ENCODE data around the gene MTFR1L. TPM values are rescaled to one million over a fixed set of nuclear protein-coding genes. Genes with fewer than 3 reads are reported as not detected.

Gene MTFR1L
- total RNA-seq, 5 donors from 2014 or later (not counting 1 experiment from before 2014, with no cell fraction given), result 39.6 to 48.1 (median 41.6) TPM

GRCh38 chr1:25881266-25881665, 61.5 kb downstream of the MTFR1L start:
- Mint-ChIP-seq H3K9me3 (no peaks in the 10 kb centered on the region), H3K36me3 (no peaks in the 10 kb centered on the region), H3K27ac (no peak overlapping the region), H3K27me3 (no peaks in the 10 kb centered on the region), H3K4me3 (no peak overlapping the region), H3K4me1 (peaks cover 0 to 7% (median 0%) of the 10 kb centered on the region in 3 donors)
- no peak overlapping the region for H3K4me3 ChIP-seq (ENCODE audit: control insufficient read depth in 1 of 2, extremely low read depth in 1 of 2, low read length in 1 of 2)
- DNase-seq, result no peak
- CTCF ChIA-PET, result no interaction called here
- H3K27ac ChIP-seq (ENCODE audit: low read length), result no peak overlapping the region
- no peaks in the 10 kb centered on the region for H3K9me3 ChIP-seq
- H3K36me3 ChIP-seq (ENCODE audit: control insufficient read depth in 2 of 2, extremely low read depth in 1 of 2, insufficient read depth in 1 of 2, low read length in 1 of 2), result no peaks in the 10 kb centered on the region
- no peaks in the 10 kb centered on the region for H3K27me3 ChIP-seq (replicated peaks in 1 of 2; ENCODE audit: control insufficient read depth in 2 of 2, extremely low read depth in 1 of 2, insufficient read depth in 2 of 2, low read length in 1 of 2)
- no peaks in the 10 kb centered on the region for H3K4me1 ChIP-seq (ENCODE audit: control insufficient read depth in 1 of 2, extremely low read depth in 1 of 2, insufficient read depth in 2 of 2, low read length in 2 of 2)
- ATAC-seq (replicated peaks in 1 of 4), result no peak
- 92% methylated on average over 9 of the region's 11 CpGs for WGBS (ENCODE audit: insufficient coverage)
- POLR2A ChIA-PET, result no interaction called here

Other genes with a start within 250 kb of the MTFR1L start
- gene MAN1C1, start 203.2 kb upstream of the MTFR1L start, total RNA-seq, result 10 to 100 TPM; 57.5 to 90.5 (median 65.5) TPM
- gene SELENON, start 19.8 kb upstream of the MTFR1L start, total RNA-seq, result 10 to 100 TPM; 22.4 to 28.9 (median 25.9) TPM
- under 1 TPM in 2 of 5 donors, not detected in 3; 0.20 to 0.35 TPM for gene AUNIP, start 39.5 kb downstream of the MTFR1L start, total RNA-seq
- gene PAQR7, start 55.8 kb downstream of the MTFR1L start, total RNA-seq, result 1 to 10 TPM; 1.9 to 3.8 (median 3.0) TPM
- gene STMN1, start 86.5 kb downstream of the MTFR1L start, total RNA-seq, result 10 to 100 TPM; 28.4 to 54.2 (median 45.2) TPM
- gene PAFAH2, start 178.1 kb downstream of the MTFR1L start, total RNA-seq, result 10 to 100 TPM; 10.2 to 30.2 (median 17.3) TPM
- under 1 TPM in 4 of 5 donors, not detected in 1; 0.08 to 0.19 (median 0.12) TPM for gene EXTL1, start 201.8 kb downstream of the MTFR1L start, total RNA-seq
- under 1 TPM in 3 of 5 donors, not detected in 2; 0.13 to 0.38 (median 0.19) TPM for gene SLC30A2, start 226.2 kb downstream of the MTFR1L start, total RNA-seq
- gene TRIM63, start 247.7 kb downstream of the MTFR1L start, total RNA-seq, result not detected

Measured in T-cell (primary cell).